IPS-15b (cell line): ENCODE measurements around the gene S100B.

Experiments
- H3K27me3 ChIP-seq: one replicate; pipeline ENCODE4 v1.6.1; 2013; ENCODE audit warnings: low read length; ENCODE audit not compliant: control insufficient read depth, insufficient read depth
- H3K36me3 ChIP-seq: one replicate; pipeline ENCODE4 v1.6.1; 2013; ENCODE audit warnings: low read length; ENCODE audit not compliant: control insufficient read depth, insufficient read depth
- H3K4me1 ChIP-seq: one replicate; pipeline ENCODE4 v1.6.1; 2013; ENCODE audit warnings: mild to moderate bottlenecking, low read length; ENCODE audit not compliant: control insufficient read depth, insufficient read depth
- H3K4me3 ChIP-seq: one replicate; pipeline ENCODE4 v1.5.1; 2013; ENCODE audit warnings: low read depth, low read length
- H3K9ac ChIP-seq: one replicate; pipeline ENCODE4 v1.6.1; 2013; ENCODE audit warnings: low read depth, mild to moderate bottlenecking, low read length
- H3K9me3 ChIP-seq: one replicate; pipeline ENCODE4 v1.6.1; 2013; ENCODE audit warnings: mild to moderate bottlenecking, low read length; ENCODE audit not compliant: control insufficient read depth, insufficient read depth

S100B gene

GRCh38 chr21:46555678-46556077 is 49.2 kb downstream of the S100B start:
- no peak overlapping the region for H3K9ac ChIP-seq
- H3K36me3 ChIP-seq: peaks cover 46% of the 10 kb centered on the region
- no peaks in the 10 kb centered on the region for H3K27me3 ChIP-seq
- H3K9me3 ChIP-seq: no peaks in the 10 kb centered on the region
- H3K4me1 ChIP-seq: no peaks in the 10 kb centered on the region
- no peak overlapping the region for H3K4me3 ChIP-seq

GRCh38 chr21:46555225-46555617 is 49.7 kb downstream of the S100B start:
- no peaks in the 10 kb centered on the region for H3K4me1 ChIP-seq
- no peaks in the 10 kb centered on the region for H3K27me3 ChIP-seq
- peaks cover 43% of the 10 kb centered on the region for H3K36me3 ChIP-seq
- H3K4me3 ChIP-seq: no peak overlapping the region
- H3K9me3 ChIP-seq: no peaks in the 10 kb centered on the region
- no peak overlapping the region for H3K9ac ChIP-seq

GRCh38 chr21:46554431-46555224 is 50.3 kb downstream of the S100B start:
- H3K4me3 ChIP-seq: no peak overlapping the region
- H3K27me3 ChIP-seq: no peaks in the 10 kb centered on the region
- no peaks in the 10 kb centered on the region for H3K4me1 ChIP-seq
- H3K9ac ChIP-seq: no peak overlapping the region
- H3K36me3 ChIP-seq: peaks cover 43% of the 10 kb centered on the region
- no peaks in the 10 kb centered on the region for H3K9me3 ChIP-seq

- Histone ChIP-seq H3K9me3 (no peaks in the 10 kb centered on the region), H3K9ac (no peak overlapping the region), H3K4me1 (no peaks in the 10 kb centered on the region), H3K36me3 (peaks cover 37% of the 10 kb centered on the region), H3K4me3 (no peak overlapping the region), H3K27me3 (no peaks in the 10 kb centered on the region)
Measured at GRCh38 chr21:46553993-46554392, 50.9 kb downstream of the S100B start.

GRCh38 chr21:46552865-46553379 is 52.0 kb downstream of the S100B start:
- H3K36me3 ChIP-seq: peaks cover 35% of the 10 kb centered on the region
- H3K4me1 ChIP-seq: no peaks in the 10 kb centered on the region

GRCh38 chr21:46552274-46552673 is 52.6 kb downstream of the S100B start:
- H3K27me3 ChIP-seq: no peaks in the 10 kb centered on the region
- no peak overlapping the region for H3K9ac ChIP-seq
- no peaks in the 10 kb centered on the region for H3K9me3 ChIP-seq
- no peaks in the 10 kb centered on the region for H3K4me1 ChIP-seq
- H3K36me3 ChIP-seq: peaks cover 31% of the 10 kb centered on the region
- H3K4me3 ChIP-seq: no peak overlapping the region

More at GRCh38 chr21:46552865-46553379, 52.0 kb downstream of the S100B start:
- H3K27me3 ChIP-seq: no peaks in the 10 kb centered on the region
- H3K9me3 ChIP-seq: no peaks in the 10 kb centered on the region
- H3K4me3 ChIP-seq: no peak overlapping the region
- no peak overlapping the region for H3K9ac ChIP-seq

GRCh38 chr21:46551636-46552241 is 53.1 kb downstream of the S100B start:
- H3K4me3 ChIP-seq: no peak overlapping the region

GRCh38 chr21:46550116-46550941 is 54.6 kb downstream of the S100B start:
- no peaks in the 10 kb centered on the region for H3K27me3 ChIP-seq
- no peaks in the 10 kb centered on the region for H3K4me1 ChIP-seq
- no peak overlapping the region for H3K4me3 ChIP-seq
- H3K9me3 ChIP-seq: no peaks in the 10 kb centered on the region
- no peak overlapping the region for H3K9ac ChIP-seq
- H3K36me3 ChIP-seq: peaks cover 29% of the 10 kb centered on the region

More at GRCh38 chr21:46551636-46552241, 53.1 kb downstream of the S100B start:
- H3K9ac ChIP-seq: no peak overlapping the region
- H3K4me1 ChIP-seq: no peaks in the 10 kb centered on the region
- no peaks in the 10 kb centered on the region for H3K27me3 ChIP-seq
- peaks cover 28% of the 10 kb centered on the region for H3K36me3 ChIP-seq
- H3K9me3 ChIP-seq: no peaks in the 10 kb centered on the region

- Histone ChIP-seq H3K27me3 (no peaks in the 10 kb centered on the region), H3K9ac (no peak overlapping the region), H3K36me3 (peaks cover 29% of the 10 kb centered on the region), H3K9me3 (no peaks in the 10 kb centered on the region), H3K4me1 (no peaks in the 10 kb centered on the region), H3K4me3 (no peak overlapping the region)
Measured at GRCh38 chr21:46549650-46550049, 55.2 kb downstream of the S100B start.
